WTC11 (cell line): ENCODE data around the gene GSX2. TPM values are rescaled to one million over a fixed set of nuclear protein-coding genes. Genes with fewer than 3 reads are reported as not detected.

Source experiments
- ATAC-seq: fragments of 200-7000 bp; cut with Tn5 transposase; 2 replicates; pipeline ENCODE4 v1.10.0; 2021; ENCODE audit warnings: mild to moderate bottlenecking, moderate library complexity
- CTCF ChIA-PET: fragments of 300-600 bp; sonication (Branson Sonifier 250); formaldehyde crosslinking; loops from one replicate; lab custom pipeline; 2021; ENCODE audit warnings: antibody characterized with exemption; lab: Charles Lee
- POLR2A ChIA-PET: fragments of 350-600 bp; sonication (Branson Sonifier 250); formaldehyde crosslinking; loops from one replicate; lab custom pipeline; 2021; ENCODE audit warnings: antibody characterized with exemption; lab: Charles Lee
- DNase-seq: peaks from one replicate; pipeline ENCODE4 v3.0.0; 2021; ENCODE audit warnings: low spot score
- H3K27ac Mint-ChIP-seq: 2 replicates; pipeline ENCODE4 v1.8.0; 2021; ENCODE audit warnings: mixed read lengths
- H3K27me3 Mint-ChIP-seq: 2 replicates; pipeline ENCODE4 v1.8.0; 2021; ENCODE audit warnings: low read depth, mild to moderate bottlenecking, moderate library complexity, mixed read lengths
- H3K36me3 Mint-ChIP-seq: 2 replicates; pipeline ENCODE4 v1.8.0; 2021; ENCODE audit warnings: mixed read lengths
- H3K4me1 Mint-ChIP-seq: 2 replicates; pipeline ENCODE4 v1.8.0; 2022; ENCODE audit warnings: mixed read lengths
- H3K4me3 Mint-ChIP-seq: 2 replicates; pipeline ENCODE4 v1.8.0; 2021; ENCODE audit warnings: mild to moderate bottlenecking, moderate library complexity, mixed read lengths
- H3K9me3 Mint-ChIP-seq: 2 replicates; pipeline ENCODE4 v1.8.0; 2021; ENCODE audit warnings: mixed read lengths
- ATF6 ChIP-seq: sonication (generic); formaldehyde crosslinking; IDR thresholded peaks from 2 replicates; pipeline ENCODE4 v1.8.1; 2023; ENCODE audit warnings: mild to moderate bottlenecking, missing genetic modification reagents
- CBFB ChIP-seq: sonication (generic); formaldehyde crosslinking; IDR thresholded peaks from 2 replicates; pipeline ENCODE4 v1.8.1; 2022; ENCODE audit warnings: mild to moderate bottlenecking, low read depth, missing genetic modification reagents
- ESRRA ChIP-seq: sonication (generic); formaldehyde crosslinking; IDR thresholded peaks from 2 replicates; pipeline ENCODE4 v1.8.1; 2022; ENCODE audit warnings: mild to moderate bottlenecking, missing genetic modification reagents, borderline replicate concordance
- FOXP1 ChIP-seq: sonication (generic); formaldehyde crosslinking; IDR thresholded peaks from 2 replicates; pipeline ENCODE4 v1.8.0; 2022; ENCODE audit warnings: missing genetic modification reagents, mild to moderate bottlenecking, moderate library complexity, borderline replicate concordance
- GTF2I ChIP-seq: fragments of 250-450 bp; sonication (Bioruptor Pico); conservative IDR thresholded peaks from 2 replicates; pipeline ENCODE4 v1.4.0; 2021; ENCODE audit warnings: mild to moderate bottlenecking
- IRF1 ChIP-seq: sonication (generic); formaldehyde crosslinking; IDR thresholded peaks from 2 replicates; pipeline ENCODE4 v1.8.0; 2023; ENCODE audit warnings: missing genetic modification reagents
- JAZF1 ChIP-seq: fragments of 250-450 bp; sonication (Bioruptor Pico); IDR thresholded peaks from 2 replicates; pipeline ENCODE4 v1.9.0; 2021; ENCODE audit warnings: moderate library complexity, mild to moderate bottlenecking, inconsistent platforms
- PREB ChIP-seq: sonication (generic); formaldehyde crosslinking; IDR thresholded peaks from 2 replicates; pipeline ENCODE4 v1.8.1; 2022; ENCODE audit warnings: mild to moderate bottlenecking, missing genetic modification reagents, moderate library complexity, borderline replicate concordance
- RORB ChIP-seq: fragments of 250-450 bp; sonication (Bioruptor Pico); IDR thresholded peaks from 2 replicates; pipeline ENCODE4 v1.9.0; 2021; ENCODE audit warnings: mild to moderate bottlenecking
- SMAD3 ChIP-seq: sonication (generic); formaldehyde crosslinking; IDR thresholded peaks from 2 replicates; pipeline ENCODE4 v1.8.0; 2022; ENCODE audit warnings: missing genetic modification reagents, mild to moderate bottlenecking, borderline replicate concordance
- TP53 ChIP-seq: sonication (generic); formaldehyde crosslinking; IDR thresholded peaks from 2 replicates; pipeline ENCODE4 v1.8.1; 2023; ENCODE audit warnings: mild to moderate bottlenecking, missing genetic modification reagents
- ZBTB43 ChIP-seq: sonication (generic); formaldehyde crosslinking; IDR thresholded peaks from 2 replicates; pipeline ENCODE4 v1.8.1; 2023; ENCODE audit warnings: mild to moderate bottlenecking, missing genetic modification reagents
- ZNF138 ChIP-seq: sonication (generic); formaldehyde crosslinking; conservative IDR thresholded peaks from 2 replicates; pipeline ENCODE4 v1.8.1; 2022; ENCODE audit warnings: mild to moderate bottlenecking, moderate library complexity, missing genetic modification reagents
- ZNF219 ChIP-seq: sonication (generic); formaldehyde crosslinking; IDR thresholded peaks from 2 replicates; pipeline ENCODE4 v1.8.0; 2023; ENCODE audit warnings: missing genetic modification reagents, mild to moderate bottlenecking, borderline replicate concordance
- ZNF263 ChIP-seq: sonication (generic); formaldehyde crosslinking; IDR thresholded peaks from 2 replicates; pipeline ENCODE4 v1.8.1; 2022; ENCODE audit warnings: low read depth, mild to moderate bottlenecking, moderate library complexity, missing genetic modification reagents
- ZNF671 ChIP-seq: fragments of 250-450 bp; sonication (Bioruptor Pico); IDR thresholded peaks from 2 replicates; pipeline ENCODE4 v1.8.0; 2021; ENCODE audit warnings: mild to moderate bottlenecking
- total RNA-seq: library from RNA; stranded (reverse); gene quantifications from 3 replicates; pipeline ENCODE4 v1.2.3, GENCODE V29; 2021
- TF ChIP-seq, protein P1 (sequence below): sonication (generic); formaldehyde crosslinking; IDR thresholded peaks from 2 replicates; pipeline ENCODE4 v1.8.0; 2022; ENCODE audit warnings: missing genetic modification reagents
- TF ChIP-seq, protein P2 (sequence below): fragments of 250-450 bp; sonication (Bioruptor Pico); IDR thresholded peaks from 2 replicates; pipeline ENCODE4 v1.9.0; 2021; ENCODE audit warnings: mild to moderate bottlenecking

Gene GSX2
- total RNA-seq, 1 experiment from 2014 or later: not detected

DNA sequence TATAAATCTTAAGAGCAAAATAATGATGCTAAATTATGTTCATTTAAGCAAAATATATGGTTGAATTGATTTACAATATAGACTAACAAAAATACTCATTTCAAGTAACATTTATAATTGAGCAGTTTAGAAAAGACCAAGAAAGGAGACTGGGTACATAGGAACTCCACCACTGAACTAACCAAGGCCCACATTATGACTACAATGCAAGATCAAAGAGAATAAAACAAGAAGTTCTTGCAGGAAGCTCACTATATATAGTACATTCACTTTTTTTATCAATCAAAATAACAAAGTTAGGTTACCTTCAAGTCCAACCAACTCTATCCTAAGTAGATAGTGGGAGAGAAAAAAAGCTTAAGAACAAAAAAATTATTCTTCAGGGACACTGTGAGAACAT, 43.6 kb upstream of the GSX2 start:
- POLR2A ChIA-PET: no interaction called here
- no peaks in the 10 kb centered on the region for H3K9me3 Mint-ChIP-seq
- TF ChIP-seq ZNF138 (CRISPR knock-in tag) (no peak), FOXP1 (CRISPR knock-in tag) (no peak), IRF1 (CRISPR knock-in tag) (no peak), CBFB (CRISPR knock-in tag) (no peak), RORB (CRISPR knock-in tag) (no peak), ZNF263 (CRISPR knock-in tag) (no peak), ZNF219 (CRISPR knock-in tag) (no peak), ATF6 (CRISPR knock-in tag) (no peak), ESRRA (CRISPR knock-in tag) (no peak), JAZF1 (CRISPR knock-in tag) (no peak), ZBTB43 (CRISPR knock-in tag) (no peak), TP53 (CRISPR knock-in tag) (no peak), PREB (no peak), SMAD3 (CRISPR knock-in tag) (no peak), ZNF671 (CRISPR knock-in tag) (no peak), GTF2I (CRISPR knock-in tag) (no peak)
- TF ChIP-seq, protein P1, sequence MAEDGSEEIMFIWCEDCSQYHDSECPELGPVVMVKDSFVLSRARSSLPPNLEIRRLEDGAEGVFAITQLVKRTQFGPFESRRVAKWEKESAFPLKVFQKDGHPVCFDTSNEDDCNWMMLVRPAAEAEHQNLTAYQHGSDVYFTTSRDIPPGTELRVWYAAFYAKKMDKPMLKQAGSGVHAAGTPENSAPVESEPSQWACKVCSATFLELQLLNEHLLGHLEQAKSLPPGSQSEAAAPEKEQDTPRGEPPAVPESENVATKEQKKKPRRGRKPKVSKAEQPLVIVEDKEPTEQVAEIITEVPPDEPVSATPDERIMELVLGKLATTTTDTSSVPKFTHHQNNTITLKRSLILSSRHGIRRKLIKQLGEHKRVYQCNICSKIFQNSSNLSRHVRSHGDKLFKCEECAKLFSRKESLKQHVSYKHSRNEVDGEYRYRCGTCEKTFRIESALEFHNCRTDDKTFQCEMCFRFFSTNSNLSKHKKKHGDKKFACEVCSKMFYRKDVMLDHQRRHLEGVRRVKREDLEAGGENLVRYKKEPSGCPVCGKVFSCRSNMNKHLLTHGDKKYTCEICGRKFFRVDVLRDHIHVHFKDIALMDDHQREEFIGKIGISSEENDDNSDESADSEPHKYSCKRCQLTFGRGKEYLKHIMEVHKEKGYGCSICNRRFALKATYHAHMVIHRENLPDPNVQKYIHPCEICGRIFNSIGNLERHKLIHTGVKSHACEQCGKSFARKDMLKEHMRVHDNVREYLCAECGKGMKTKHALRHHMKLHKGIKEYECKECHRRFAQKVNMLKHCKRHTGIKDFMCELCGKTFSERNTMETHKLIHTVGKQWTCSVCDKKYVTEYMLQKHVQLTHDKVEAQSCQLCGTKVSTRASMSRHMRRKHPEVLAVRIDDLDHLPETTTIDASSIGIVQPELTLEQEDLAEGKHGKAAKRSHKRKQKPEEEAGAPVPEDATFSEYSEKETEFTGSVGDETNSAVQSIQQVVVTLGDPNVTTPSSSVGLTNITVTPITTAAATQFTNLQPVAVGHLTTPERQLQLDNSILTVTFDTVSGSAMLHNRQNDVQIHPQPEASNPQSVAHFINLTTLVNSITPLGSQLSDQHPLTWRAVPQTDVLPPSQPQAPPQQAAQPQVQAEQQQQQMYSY (CRISPR knock-in tag): no peak
- TF ChIP-seq, protein P2, sequence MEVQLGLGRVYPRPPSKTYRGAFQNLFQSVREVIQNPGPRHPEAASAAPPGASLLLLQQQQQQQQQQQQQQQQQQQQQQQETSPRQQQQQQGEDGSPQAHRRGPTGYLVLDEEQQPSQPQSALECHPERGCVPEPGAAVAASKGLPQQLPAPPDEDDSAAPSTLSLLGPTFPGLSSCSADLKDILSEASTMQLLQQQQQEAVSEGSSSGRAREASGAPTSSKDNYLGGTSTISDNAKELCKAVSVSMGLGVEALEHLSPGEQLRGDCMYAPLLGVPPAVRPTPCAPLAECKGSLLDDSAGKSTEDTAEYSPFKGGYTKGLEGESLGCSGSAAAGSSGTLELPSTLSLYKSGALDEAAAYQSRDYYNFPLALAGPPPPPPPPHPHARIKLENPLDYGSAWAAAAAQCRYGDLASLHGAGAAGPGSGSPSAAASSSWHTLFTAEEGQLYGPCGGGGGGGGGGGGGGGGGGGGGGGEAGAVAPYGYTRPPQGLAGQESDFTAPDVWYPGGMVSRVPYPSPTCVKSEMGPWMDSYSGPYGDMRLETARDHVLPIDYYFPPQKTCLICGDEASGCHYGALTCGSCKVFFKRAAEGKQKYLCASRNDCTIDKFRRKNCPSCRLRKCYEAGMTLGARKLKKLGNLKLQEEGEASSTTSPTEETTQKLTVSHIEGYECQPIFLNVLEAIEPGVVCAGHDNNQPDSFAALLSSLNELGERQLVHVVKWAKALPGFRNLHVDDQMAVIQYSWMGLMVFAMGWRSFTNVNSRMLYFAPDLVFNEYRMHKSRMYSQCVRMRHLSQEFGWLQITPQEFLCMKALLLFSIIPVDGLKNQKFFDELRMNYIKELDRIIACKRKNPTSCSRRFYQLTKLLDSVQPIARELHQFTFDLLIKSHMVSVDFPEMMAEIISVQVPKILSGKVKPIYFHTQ: no peak
- H3K27ac Mint-ChIP-seq: no peak overlapping the region
- no peak overlapping the region for H3K4me3 Mint-ChIP-seq
- no peaks in the 10 kb centered on the region for H3K27me3 Mint-ChIP-seq
- no peaks in the 10 kb centered on the region for H3K36me3 Mint-ChIP-seq
- CTCF ChIA-PET: interaction anchor here (1.5 to 1.7 kb wide), 2 partner anchors 126 to 147 kb away, joined by 4 to 5 read pairs; no protein-coding TSS in a partner anchor
- peaks cover 19% of the 10 kb centered on the region for H3K4me1 Mint-ChIP-seq
- no peak for DNase-seq
- no peak for ATAC-seq
